Kidney epithelial cell (primary cell): ENCODE results near the gene MAPRE2. TPM values are rescaled to one million over a fixed set of nuclear protein-coding genes. Genes with fewer than 3 reads are reported as not detected.

Experiments used
- DNase-seq: peaks from one replicate; pipeline ENCODE4 v3.0.0-alpha.2; 2010; ENCODE audit warnings: low read depth
- H3K27me3 ChIP-seq: 2 replicates; pipeline ENCODE4 v1.6.0; 2011; ENCODE audit warnings: low read length; ENCODE audit not compliant: control insufficient read depth, insufficient read depth
- H3K36me3 ChIP-seq: 2 replicates; pipeline ENCODE4 v1.5.1; 2011; ENCODE audit warnings: low read length; ENCODE audit not compliant: control insufficient read depth, insufficient read depth
- H3K4me3 ChIP-seq: 2 replicates; pipeline ENCODE4 v1.5.1; 2011; ENCODE audit warnings: low read depth, mild to moderate bottlenecking, control low read depth, low read length
- CTCF ChIP-seq: IDR thresholded peaks from 2 replicates; pipeline ENCODE4 v1.5.1; 2011; ENCODE audit warnings: mild to moderate bottlenecking, moderate library complexity, low read length, control low read depth, inconsistent platforms; ENCODE audit not compliant: insufficient read depth, poor library complexity, severe bottlenecking
- total RNA-seq: library from RNA; depleted of rRNA; stranded (reverse); fragments of >200 nt; gene quantifications from 2 replicates; pipeline ENCODE4 v1.2.3, GENCODE V29; 2015

MAPRE2 gene
- total RNA-seq = 11.6 and 16.2 TPM in 2 replicates

GRCh38 chr18:35040988-35041814 lies at the start of gene MAPRE2:
TSS of gene MAPRE2 (plus strand) at chr18:35041413. CDS start at chr18:35041540, 127 bp downstream.
- H3K36me3 ChIP-seq = no peaks in the 10 kb centered on the region
- TF ChIP-seq CTCF = no peak
- no peaks in the 10 kb centered on the region for H3K27me3 ChIP-seq
- peak within 1 kb of the TSS; percentile 94 for H3K4me3 ChIP-seq
- DNase-seq = peak; percentile 86

- H3K4me3 ChIP-seq = no peak overlapping the region
- DNase-seq = no peak
- no peaks in the 10 kb centered on the region for H3K27me3 ChIP-seq
- H3K36me3 ChIP-seq = no peaks in the 10 kb centered on the region
- no peak for TF ChIP-seq CTCF
These were observed 49.7 kb upstream of the MAPRE2 start for GRCh38 chr18:34991561-34991960.

GRCh38 chr18:34993289-34993688 lies 47.9 kb upstream of the MAPRE2 start:
- DNase-seq = no peak
- H3K36me3 ChIP-seq = no peaks in the 10 kb centered on the region
- TF ChIP-seq CTCF = no peak

GRCh38 chr18:34995746-34996145 lies 45.5 kb upstream of the MAPRE2 start:
- H3K4me3 ChIP-seq = no peak overlapping the region
- no peak for DNase-seq
- no peak for TF ChIP-seq CTCF
- H3K36me3 ChIP-seq = no peaks in the 10 kb centered on the region
- no peaks in the 10 kb centered on the region for H3K27me3 ChIP-seq

More at GRCh38 chr18:34993289-34993688, 47.9 kb upstream of the MAPRE2 start:
- Histone ChIP-seq H3K27me3 (no peaks in the 10 kb centered on the region), H3K4me3 (no peak overlapping the region)

GRCh38 chr18:34998661-34999060 lies 42.6 kb upstream of the MAPRE2 start:
- no peak for TF ChIP-seq CTCF

More at GRCh38 chr18:34998661-34999060, 42.6 kb upstream of the MAPRE2 start:
- no peak overlapping the region for H3K4me3 ChIP-seq
- no peaks in the 10 kb centered on the region for H3K27me3 ChIP-seq
- no peak for DNase-seq
- H3K36me3 ChIP-seq = no peaks in the 10 kb centered on the region
